CD4-positive, alpha-beta T cell treated with Interleukin-21 for 1 hour (primary cell): ENCODE measurements around the gene USP37.
A peak's percentile ranks its signal among the peaks of the same experiment; 100 is the strongest.

ENCODE experiments used
- DNase-seq: peaks from one replicate; pipeline ENCODE4 v3.0.0-alpha.2; 2020

Gene USP37

GRCh38 chr2:218428846-218429558 lies 139.1 kb downstream of the USP37 start:
- DNase-seq = no peak

DNA sequence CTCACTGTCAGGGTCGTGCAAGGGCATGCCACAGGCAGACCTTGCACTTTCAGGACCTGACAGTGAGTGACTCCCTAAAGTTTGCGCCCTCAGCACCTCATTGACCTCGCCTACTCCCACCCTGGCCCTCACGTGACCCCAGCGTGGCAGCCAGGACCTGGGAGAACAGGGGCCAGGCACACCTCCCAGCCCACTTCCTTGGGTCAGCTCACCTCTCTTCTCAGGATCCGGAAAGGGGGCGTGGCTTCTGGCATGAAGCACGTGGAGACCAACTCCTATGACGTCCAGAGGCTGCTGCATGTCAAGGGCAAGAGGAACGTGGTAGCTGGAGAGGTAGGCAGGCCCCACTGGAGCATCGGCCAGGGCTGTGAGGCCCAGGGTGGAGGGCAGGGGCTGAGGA lies 140.4 kb downstream of the USP37 start:
- DNase-seq = no peak

GRCh38 chr2:218425531-218425930 lies 142.6 kb downstream of the USP37 start:
- DNase-seq = no peak

DNA sequence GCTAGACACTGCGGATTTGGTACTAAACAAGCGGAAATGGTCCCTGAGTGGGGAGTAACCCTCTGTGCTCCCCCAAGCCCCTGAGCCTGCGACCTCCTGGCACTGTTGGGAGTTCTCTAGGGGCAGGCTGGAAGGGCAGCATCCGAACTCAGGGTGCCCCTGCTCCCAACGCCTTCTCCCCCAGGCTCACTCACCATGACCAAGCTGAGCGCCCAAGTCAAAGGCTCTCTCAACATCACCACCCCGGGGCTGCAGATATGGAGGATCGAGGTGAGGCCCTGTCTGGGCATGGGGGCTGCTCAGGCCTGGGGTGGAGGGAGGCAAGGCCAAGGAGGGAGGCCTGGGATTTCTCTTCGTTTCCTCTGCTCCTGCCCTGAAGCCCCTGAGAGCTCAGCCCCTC lies 144.6 kb downstream of the USP37 start:
- no peak for DNase-seq

- DNase-seq = no peak
Observed at GRCh38 chr2:218422403-218423086, 145.6 kb downstream of the USP37 start.

DNA sequence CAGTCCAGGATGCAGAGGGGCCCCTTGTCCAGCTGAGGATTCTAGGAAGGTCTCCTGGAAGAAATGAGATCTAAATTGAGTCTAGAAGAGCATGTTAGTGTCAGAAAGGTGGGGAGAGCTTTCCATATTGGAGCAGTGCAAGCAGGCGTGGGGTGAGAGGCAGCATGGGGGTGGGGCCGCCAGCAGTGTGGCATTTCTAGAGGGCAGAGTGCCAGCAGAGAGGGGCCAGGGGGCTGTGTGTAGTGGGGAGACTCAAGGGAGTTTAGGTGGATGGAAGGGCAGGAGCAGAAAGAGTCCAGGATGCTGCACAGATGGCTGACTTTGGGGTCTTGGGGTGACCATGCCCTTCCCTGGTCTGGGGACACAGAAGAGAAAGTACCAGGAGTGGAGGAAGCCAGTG lies 147.1 kb downstream of the USP37 start:
- DNase-seq = no peak

DNA sequence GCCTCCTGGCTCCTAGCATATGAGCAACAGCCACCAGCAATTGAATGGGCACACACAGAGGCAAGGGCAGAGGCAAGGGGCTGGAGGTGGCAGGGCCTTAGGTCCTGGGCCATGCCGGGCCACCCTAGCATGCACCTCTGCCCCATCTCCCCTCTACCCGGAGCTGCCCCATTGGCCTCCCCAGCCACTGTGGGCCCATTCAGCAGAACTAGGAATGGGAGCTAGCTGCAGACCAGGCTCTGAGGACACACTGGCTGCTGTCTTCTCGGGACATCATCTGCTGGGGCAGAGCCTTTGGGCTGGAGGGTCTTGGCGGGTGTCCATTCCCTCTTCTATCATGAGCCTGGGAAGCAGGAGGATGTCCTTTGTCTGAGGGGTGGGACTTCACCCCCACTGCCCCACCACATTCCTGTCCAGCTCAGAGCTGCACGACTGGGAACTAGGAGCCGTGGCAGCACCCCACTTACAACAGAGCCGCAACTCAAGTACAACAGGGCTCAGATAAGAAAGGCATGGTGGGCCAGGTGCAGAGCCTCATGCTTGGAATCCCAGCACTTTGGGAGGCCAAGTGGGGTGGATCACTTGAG lies 148.4 kb downstream of the USP37 start:
- DNase-seq = no peak

DNA sequence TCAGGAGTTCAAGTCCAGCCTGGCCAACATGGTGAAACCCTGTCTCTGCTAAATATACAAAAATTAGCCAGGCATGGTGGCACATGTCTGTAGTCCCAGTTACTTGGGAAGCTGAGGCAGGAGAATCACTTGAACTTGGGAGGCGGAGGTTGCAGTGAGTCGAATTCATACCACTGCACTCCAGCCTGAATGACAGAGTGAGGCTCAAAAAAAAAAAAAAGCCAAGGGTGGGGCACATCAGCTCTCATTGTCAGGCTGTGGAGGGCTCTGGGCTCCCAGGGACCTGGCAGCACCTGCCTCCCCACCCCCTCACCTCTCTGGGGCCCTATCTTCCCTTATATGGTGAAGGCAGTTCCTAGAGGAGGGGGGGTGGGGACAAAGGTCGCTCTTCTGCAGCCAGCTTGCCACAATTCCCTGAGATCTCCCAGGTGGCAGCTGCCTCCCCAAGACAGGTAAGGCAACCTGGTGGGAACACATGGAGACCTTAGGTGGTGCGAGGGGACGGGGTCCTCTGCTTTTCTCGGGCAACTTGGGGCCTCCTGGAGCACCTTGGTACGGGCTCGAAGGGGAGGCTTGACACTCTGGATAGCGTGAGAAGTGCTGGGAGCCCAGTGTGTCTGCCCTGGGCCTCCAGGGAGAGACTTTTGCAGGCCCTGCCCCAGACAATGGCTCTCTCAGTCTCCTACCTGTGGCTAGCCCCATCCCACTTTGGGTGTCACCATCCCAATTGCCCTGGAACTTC lies 149.3 kb downstream of the USP37 start, which contains the start of gene VIL1:
VIL1 (plus strand) TSS at position 407 of the 742 bp plus-strand sequence. CDS start 4,656 bp downstream, outside the sequence.
- no peak for DNase-seq

DNA sequence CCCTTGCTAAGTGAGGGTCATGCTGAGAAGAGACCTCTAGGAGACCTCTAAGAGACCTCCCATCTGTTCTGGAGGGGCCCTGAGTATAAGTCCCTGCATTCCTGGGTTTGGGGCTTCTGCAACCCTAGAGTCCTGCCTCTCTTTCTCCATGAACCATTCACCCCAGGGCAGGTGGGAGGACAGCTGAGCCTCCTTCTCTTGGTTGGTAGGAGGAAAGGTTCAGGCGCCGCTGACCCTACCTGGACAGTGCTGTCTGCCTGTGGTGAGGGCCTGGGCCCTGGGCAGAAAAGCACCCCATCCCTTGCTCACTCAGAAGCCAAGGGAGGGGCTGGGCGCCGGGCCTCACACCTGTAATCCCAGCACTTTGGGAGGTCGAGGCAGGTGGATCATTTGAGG lies 149.8 kb downstream of the USP37 start:
- no peak for DNase-seq

DNA sequence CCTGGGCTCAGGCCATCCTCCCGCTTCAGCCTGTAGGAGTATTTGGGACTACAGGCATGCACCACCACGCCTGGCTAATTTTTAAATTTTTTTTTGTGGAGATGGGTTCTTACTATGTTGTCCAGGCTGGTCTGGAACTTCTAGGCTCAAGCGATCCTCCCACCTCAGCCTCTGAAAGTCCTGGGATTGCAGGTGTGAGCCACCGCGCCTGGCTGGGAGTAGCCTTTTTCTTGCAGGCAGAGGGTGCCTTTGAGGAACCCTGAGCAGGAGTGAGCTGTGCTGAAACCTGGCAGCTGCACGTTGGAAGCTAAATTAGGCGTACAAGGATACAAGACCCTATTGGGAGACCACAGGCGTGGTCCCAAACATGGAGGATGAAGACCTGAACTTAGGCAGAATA lies 160.4 kb downstream of the USP37 start:
- DNase-seq = no peak

DNA sequence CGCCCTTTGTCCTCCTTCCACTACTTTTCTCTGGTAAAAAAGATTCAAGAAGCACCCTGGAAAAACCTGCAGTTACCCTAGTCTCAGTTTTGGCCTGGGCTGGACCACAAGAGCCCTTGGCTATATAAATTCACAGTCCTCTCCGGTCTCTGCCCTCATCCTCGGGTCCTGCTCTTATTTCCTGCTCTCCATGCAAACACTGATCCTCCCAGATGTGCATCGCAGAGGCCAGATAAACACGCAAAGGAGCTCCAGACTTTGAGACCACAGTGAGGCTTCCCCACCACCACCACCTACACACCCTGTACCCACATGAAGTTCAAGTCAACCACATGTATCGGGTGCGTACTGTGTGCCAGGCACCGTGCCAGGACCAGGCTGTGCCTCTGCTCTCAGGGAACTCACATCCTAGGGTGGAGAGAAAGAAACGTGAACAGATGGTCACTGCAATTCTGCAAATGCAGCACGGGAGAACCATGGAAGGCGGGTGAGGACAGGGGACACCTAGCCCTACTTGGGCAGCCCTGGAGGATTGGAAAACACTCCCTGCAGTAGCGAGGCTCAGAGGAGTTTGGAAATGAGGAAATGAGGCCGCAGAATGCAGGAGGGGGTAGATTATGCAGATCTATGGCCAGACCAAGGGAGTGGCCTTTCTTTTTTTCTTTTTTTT lies 161.1 kb downstream of the USP37 start:
- peak; percentile 74 for DNase-seq

DNA sequence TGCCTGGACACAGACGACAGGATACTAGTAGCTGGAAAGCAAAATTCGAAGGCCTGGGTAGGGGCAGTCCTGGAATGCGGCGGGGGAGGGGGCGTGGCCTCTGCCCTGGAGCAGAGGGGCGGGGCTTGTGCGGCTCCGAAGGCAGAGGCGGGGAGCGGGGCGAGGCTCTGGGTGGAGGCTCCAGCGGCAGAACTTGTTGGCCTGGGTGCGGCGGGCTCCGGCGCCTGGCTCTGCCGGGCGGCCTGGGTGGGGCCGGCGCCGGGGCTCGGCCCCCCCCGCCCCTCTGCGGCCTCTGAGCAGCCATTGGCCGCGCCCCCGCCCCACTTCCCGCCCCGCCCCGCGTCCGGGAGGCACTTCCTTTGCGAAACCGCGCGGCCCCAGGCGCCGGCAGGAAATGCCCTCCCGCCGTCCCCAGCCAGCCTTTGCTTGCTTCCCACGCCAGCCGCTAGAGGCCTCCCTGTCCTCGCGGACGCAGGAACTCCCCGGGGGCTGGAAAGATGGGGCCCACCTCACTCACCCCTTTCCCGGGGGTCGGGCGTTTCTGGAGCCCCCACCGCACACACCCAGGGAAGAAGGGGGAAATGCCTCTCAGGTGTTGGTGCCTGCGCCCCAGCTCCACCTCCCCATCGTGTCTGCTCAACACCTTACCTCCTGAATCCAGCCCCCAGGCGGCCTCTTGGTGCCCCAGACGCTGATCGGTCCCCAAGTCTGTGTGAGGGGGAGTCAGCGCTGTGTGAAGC lies 161.8 kb downstream of the USP37 start:
- peak; percentile 94 for DNase-seq

- no peak for DNase-seq
Observed at GRCh38 chr2:218405746-218406208, 162.4 kb downstream of the USP37 start.

DNA sequence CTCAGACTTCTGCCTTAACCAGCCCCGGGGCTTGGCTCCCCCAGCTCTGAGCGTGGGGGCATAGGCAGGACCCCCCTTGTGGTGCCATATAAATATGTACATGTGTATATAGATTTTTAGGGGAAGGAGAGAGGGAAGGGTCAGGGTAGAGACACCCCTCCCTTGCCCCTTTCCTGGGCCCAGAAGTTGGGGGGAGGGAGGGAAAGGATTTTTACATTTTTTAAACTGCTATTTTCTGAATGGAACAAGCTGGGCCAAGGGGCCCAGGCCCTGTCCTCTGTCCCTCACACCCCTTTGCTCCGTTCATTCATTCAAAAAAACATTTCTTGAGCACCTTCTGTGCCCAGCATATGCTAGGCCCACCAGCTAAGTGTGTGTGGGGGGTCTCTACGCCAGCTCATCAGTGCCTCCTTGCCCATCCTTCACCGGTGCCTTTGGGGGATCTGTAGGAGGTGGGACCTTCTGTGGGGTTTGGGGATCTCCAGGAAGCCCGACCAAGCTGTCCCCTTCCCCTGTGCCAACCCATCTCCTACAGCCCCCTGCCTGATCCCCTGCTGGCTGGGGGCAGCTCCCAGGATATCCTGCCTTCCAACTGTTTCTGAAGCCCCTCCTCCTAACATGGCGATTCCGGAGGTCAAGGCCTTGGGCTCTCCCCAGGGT lies 162.9 kb downstream of the USP37 start:
- no peak for DNase-seq

DNA sequence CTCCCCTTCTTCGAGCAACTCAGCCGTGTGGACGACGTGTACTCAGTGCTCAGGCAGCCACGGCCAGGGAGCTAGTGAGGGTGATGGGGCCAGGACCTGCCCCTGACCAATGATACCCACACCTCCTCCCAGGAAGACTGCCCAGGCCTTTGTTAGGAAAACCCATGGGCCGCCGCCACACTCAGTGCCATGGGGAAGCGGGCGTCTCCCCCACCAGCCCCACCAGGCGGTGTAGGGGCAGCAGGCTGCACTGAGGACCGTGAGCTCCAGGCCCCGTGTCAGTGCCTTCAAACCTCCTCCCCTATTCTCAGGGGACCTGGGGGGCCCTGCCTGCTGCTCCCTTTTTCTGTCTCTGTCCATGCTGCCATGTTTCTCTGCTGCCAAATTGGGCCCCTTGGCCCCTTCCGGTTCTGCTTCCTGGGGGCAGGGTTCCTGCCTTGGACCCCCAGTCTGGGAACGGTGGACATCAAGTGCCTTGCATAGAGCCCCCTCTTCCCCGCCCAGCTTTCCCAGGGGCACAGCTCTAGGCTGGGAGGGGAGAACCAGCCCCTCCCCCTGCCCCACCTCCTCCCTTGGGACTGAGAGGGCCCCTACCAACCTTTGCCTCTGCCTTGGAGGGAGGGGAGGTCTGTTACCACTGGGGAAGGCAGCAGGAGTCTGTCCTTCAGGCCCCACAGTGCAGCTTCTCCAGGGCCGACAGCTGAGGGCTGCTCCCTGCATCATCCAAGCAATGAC lies 163.6 kb downstream of the USP37 start:
- no peak for DNase-seq

DNA sequence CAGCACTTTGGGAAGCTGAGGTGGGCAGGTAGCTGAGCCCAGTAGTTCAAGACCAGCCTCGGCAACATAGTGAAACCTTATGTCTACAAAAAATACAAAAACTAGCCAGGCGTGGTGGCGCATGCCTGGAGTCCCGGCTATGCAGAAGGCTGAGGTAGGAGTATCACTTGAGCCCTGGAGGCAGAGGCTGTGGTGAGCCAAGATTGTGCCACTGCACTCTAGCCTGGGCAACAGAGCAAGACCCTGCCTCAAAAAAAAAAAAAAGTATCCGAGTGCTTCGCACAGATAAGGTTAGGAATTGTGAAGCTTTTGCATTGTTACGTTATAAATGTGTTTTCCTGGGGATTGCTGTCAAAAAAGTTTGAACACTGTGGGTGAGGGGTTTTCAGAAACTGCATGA lies 164.3 kb downstream of the USP37 start:
- no peak for DNase-seq

GRCh38 chr2:218402911-218403411 lies 165.2 kb downstream of the USP37 start:
- DNase-seq = no peak

DNA sequence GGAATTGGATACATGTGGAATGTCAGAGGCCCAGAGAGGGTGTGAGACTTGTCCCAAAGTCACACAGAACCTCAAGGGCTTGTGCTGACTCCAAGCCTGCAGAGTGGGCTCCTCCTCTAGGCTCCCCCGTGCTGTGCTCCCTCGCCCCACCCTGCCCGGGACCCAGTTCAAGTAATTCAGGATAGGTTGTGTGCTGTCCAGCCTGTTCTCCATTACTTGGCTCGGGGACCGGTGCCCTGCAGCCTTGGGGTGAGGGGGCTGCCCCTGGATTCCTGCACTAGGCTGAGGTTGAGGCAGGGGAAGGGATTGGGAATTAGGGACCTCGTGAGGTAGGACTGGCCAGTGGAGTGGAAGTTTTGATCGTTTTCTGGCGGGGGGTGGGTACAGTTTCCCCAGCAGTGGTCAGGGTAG lies 165.7 kb downstream of the USP37 start:
- DNase-seq = no peak

DNA sequence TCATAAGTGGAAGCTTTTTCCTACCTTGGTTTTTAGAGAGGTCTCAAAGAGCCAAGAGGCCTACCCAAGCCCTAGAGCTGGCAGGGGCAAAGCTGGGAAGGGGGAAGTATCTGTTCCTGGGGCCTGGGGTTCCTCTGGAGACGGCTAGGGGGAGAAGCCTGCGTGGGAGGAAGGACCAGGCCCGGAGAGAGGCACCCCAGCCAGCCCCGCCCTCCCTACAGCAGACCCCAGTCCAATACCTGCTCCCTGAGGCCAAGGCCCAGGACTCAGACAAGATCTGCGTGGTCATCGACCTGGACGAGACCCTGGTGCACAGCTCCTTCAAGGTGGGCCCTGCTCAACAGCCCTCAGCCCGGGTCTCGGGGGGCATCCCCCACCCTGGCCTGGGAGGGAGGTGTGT lies 166.3 kb downstream of the USP37 start:
- DNase-seq = no peak
